GM12872 (cell line): Measurements from ENCODE around the gene FBXO17.

Source experiments
- TF ChIP-seq, protein P1 (sequence below): IDR thresholded peaks from 3 replicates; pipeline ENCODE4 v1.5.1; 2011; ENCODE audit warnings: low read depth, mild to moderate bottlenecking, low read length, moderate library complexity; ENCODE audit not compliant: insufficient read depth

FBXO17 gene

DNA sequence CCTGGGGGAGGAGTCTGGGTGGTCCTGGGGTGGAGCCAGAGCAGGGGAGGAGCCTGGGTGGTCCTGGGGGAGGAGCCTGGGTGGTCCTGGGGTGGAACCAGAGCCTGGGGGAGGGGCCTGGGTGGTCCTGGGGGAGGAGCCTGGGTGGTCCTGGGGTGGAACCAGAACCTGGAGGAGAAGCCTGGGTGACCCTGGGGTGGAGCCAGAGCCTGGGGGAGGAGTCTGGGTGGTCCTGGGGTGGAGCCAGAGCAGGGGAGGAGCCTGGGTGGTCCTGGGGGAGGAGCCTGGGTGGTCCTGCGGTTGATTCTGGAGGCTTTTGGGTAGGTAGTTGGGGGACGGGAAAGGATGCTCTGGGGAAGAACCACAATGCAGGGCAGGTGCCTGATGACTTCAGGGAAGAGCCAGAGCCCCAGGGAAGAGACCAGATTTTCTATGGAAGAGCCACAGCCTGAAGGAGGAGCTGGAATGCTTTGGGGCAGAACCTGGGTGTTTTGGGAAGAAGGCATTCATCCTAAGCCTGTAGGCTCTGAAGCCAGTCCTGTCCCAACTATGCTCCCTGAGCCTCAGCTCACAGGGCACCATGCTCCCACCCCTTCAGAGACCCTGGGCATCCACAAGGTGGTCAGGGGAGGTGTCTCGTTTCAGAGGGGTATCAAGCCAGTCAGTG, 29.8 kb downstream of the FBXO17 start:
- TF ChIP-seq, protein P1, sequence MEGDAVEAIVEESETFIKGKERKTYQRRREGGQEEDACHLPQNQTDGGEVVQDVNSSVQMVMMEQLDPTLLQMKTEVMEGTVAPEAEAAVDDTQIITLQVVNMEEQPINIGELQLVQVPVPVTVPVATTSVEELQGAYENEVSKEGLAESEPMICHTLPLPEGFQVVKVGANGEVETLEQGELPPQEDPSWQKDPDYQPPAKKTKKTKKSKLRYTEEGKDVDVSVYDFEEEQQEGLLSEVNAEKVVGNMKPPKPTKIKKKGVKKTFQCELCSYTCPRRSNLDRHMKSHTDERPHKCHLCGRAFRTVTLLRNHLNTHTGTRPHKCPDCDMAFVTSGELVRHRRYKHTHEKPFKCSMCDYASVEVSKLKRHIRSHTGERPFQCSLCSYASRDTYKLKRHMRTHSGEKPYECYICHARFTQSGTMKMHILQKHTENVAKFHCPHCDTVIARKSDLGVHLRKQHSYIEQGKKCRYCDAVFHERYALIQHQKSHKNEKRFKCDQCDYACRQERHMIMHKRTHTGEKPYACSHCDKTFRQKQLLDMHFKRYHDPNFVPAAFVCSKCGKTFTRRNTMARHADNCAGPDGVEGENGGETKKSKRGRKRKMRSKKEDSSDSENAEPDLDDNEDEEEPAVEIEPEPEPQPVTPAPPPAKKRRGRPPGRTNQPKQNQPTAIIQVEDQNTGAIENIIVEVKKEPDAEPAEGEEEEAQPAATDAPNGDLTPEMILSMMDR, result no peak

DNA sequence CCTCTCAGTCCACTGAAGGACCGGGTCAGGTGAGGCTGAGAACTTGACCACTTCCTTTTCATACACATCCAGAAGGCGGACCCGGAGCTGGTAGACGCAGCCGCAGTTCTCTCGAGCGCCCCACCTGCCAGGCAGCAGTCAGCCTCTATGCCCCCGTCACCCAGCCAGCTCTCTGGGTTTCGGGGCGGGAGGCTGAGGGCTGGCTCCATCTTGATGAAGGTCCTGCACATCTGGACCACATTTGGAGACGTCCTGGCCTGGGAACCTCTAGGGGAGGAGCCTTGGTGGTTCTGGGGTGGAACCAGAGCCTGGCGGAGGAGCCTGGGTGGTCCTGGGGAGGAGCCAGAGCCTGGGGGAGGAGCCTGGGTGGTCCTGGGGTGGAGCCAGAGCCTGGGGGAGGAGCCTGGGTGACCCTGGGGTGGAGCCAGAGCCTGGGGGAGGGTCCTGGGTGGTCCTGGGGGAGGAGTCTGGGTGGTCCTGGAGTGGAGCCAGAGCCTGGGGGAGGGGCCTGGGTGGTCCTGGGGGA, 30.5 kb downstream of the FBXO17 start:
- TF ChIP-seq, protein P1, result no peak

DNA sequence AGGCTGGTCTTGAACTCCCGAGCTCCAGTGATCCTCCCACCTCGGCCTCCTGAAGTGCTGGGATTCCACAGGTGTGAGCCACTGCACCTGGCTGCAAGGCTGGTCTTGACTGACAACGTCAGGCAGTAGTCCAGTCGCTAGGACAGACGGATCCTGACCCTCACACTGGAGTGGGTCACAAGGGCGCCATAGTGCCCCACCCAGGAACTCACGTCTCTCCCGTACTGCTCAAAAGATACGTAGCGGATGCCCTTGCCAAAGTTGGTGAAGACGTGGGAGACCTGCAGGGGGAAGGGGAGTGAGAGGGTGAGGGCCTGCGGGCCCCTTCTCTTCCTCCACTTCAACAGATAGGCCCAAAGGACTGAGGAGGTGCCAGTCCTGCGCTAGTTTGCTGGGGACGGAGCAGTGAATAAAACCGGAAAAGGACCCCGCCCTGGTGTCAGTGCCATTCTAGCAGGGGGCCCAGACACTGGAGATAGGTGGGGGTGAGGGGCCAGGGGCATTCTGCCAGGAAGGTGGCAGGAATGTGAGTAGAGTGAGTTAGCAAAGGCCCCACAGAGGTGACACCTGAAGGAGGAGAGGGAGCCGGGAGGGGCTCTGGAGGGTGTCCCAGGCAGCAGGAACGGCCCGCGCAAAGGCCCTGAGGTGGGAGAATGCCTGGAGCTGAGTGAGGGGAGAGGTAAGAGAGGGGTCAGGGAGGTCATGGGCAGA, 32.9 kb downstream of the FBXO17 start:
- TF ChIP-seq, protein P1, result no peak

DNA sequence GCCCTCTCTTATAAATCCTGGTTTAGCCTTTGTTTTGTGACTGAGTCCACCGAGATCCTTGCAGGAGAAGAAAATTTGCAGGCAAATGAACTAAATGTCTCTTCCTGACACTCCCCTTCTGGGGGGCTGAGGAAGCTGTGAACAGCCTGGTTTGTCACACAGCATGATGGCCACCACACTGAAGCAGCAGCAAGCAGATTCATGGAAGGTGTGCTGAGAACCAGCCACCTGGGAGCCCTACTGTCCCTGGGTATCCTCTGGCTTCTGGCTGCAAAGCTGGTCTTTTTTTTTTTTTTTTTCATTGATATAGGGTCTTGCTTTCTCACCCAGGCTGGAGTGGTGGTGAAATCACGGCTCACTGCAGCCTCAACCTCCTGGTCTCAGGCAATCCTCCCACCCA, 33.6 kb downstream of the FBXO17 start:
- TF ChIP-seq, protein P1, result no peak

DNA sequence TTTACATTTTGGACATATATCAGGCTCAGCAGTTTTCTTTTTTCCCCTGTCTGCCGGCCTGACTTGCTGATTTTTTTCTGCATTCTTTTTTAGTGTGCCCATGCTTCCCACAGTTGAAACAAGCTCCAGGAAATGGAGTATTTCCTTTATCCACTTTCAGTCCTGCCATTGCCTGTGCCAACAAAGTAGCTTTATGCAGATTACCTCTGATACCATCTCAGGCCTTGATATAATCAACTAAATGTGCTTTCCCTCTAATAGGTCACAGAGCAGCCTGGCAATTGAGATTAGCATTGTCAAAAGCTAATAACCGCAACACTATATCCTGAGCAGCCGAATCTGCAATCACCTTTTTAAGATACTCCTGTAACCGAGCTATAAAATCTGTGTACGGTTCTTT, 35.6 kb downstream of the FBXO17 start:
- TF ChIP-seq, protein P1, result no peak

DNA sequence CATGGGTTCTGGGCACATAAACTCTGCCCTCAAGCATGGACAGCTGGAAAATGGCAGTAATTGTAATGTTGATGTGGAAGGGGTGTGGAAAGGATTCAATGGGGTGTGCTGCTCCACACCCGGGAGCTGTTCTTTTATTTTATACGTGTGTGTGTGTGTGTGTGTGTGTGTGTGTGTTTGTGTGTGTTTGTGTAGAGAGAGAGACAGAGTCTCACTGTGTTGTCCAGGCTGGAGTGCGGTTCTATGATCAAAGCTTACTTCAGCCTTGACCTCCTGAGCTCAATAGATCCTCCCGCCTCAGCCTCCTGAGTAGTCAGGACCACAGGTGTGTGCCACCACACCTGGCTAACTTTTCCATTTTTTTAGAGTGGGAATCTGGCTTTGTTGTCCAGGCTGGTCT, 42.0 kb downstream of the FBXO17 start:
- TF ChIP-seq, protein P1, result no peak

DNA sequence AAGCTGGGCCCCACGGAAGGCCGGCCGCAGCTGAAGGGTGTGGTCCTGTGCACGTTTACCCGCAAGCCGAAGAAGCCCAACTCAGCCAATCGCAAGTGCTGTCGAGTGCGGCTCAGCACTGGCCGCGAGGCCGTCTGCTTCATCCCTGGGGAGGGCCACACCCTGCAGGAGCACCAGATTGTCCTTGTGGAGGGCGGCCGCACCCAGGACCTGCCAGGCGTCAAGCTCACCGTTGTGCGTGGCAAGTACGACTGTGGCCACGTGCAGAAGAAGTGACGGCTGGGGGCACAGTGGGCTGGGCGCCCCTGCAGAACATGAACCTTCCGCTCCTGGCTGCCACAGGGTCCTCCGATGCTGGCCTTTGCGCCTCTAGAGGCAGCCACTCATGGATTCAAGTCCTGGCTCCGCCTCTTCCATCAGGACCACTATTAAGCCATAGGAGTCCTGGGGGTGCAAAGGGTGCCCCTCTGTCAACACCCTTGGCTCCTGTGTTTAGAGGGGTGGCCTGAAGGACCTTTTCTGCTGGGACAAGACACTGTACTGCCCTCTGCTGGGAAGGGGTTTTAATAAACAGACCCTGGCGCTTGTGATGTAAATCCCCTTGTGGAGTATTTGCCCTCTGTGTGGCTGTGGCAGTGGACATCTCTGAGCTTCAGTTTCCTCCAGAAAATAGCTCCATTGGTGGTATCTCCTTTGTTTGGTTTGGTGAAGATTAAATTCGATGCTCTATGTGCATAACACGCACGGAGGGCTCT, 42.9 kb downstream of the FBXO17 start:
- TF ChIP-seq, protein P1, result peak; percentile 60
